ENCODE results near the gene AHI1.

- no peak for TF ChIP-seq EZH2phosphoT487 (IDR thresholded peaks at IDR 0.05; ENCODE audit: low read depth)
- TF ChIP-seq CTCF (IDR thresholded peaks at IDR 0.05; ENCODE audit: low read depth, low read length), result no peak
Observed at GRCh38 chr6:135291288-135292076, 206.1 kb downstream of the AHI1 start.

All from OCI-LY3 (cell line).